K562 (cell line): ENCODE data around the gene AHNAK. TPM values are rescaled to one million over a fixed set of nuclear protein-coding genes. Genes with fewer than 3 reads are reported as not detected.

Experiments used
- DACH1 ChIP-seq: fragments of 450-650 bp; IDR thresholded peaks from 2 replicates; pipeline ENCODE4 v1.6.1; 2018; ENCODE audit not compliant: partially characterized antibody
- FOXA1 ChIP-seq: fragments of 450-650 bp; IDR thresholded peaks from 2 replicates; pipeline ENCODE4 v1.6.1; 2016; ENCODE audit warnings: mild to moderate bottlenecking, borderline replicate concordance
- HDAC3 ChIP-seq: fragments of 450-650 bp; IDR thresholded peaks from 2 replicates; pipeline ENCODE4 v1.6.1; 2018; ENCODE audit warnings: borderline replicate concordance, mild to moderate bottlenecking, moderate library complexity; ENCODE audit not compliant: partially characterized antibody
- JUNB ChIP-seq: fragments of 450-650 bp; formaldehyde crosslinking; conservative IDR thresholded peaks from 2 replicates; pipeline ENCODE4 v1.4.0; 2020; ENCODE audit warnings: mild to moderate bottlenecking
- LARP7 ChIP-seq: fragments of 450-650 bp; IDR thresholded peaks from 2 replicates; pipeline ENCODE4 v1.6.1; 2016
- MAFG ChIP-seq: fragments of 450-650 bp; conservative IDR thresholded peaks from 2 replicates; pipeline ENCODE4 v1.6.1; 2016; ENCODE audit warnings: missing genetic modification characterization, missing compliant biosample characterization
- MED1 ChIP-seq: sonication (generic); formaldehyde crosslinking; IDR thresholded peaks from 2 replicates; pipeline ENCODE4 v1.8.1; 2023; ENCODE audit warnings: missing genetic modification reagents, borderline replicate concordance
- MTF1 ChIP-seq: fragments of 250-450 bp; sonication (Bioruptor Pico); IDR thresholded peaks from 2 replicates; pipeline ENCODE4 v1.9.0; 2021; ENCODE audit warnings: moderate library complexity, mild to moderate bottlenecking, inconsistent platforms, borderline replicate concordance
- NFRKB ChIP-seq: fragments of 450-650 bp; IDR thresholded peaks from 2 replicates; pipeline ENCODE4 v1.6.1; 2016; ENCODE audit warnings: low read depth
- NUFIP1 ChIP-seq: fragments of 450-650 bp; IDR thresholded peaks from 2 replicates; pipeline ENCODE4 v1.6.1; 2018; ENCODE audit not compliant: partially characterized antibody
- RNF2 ChIP-seq: sonication (generic); IDR thresholded peaks from 2 replicates; pipeline ENCODE4 v1.6.1; 2016
- ZFP1 ChIP-seq: fragments of 450-650 bp; formaldehyde crosslinking; IDR thresholded peaks from 2 replicates; pipeline ENCODE4 v1.4.0; 2020; ENCODE audit warnings: mild to moderate bottlenecking, mixed read lengths
- ZNF146 ChIP-seq: IDR thresholded peaks from one replicate; pipeline ENCODE4 v1.6.1; 2018; ENCODE audit warnings: missing compliant biosample characterization; ENCODE audit not compliant: unreplicated experiment
- ZNF174 ChIP-seq: fragments of 250-450 bp; sonication (Bioruptor Pico); IDR thresholded peaks from 2 replicates; pipeline ENCODE4 v1.4.0; 2020; ENCODE audit warnings: mild to moderate bottlenecking
- ZNF175 ChIP-seq: fragments of 200-800 bp; sonication (Bioruptor generic); IDR thresholded peaks from 2 replicates; pipeline ENCODE4 v1.6.1; 2016; ENCODE audit warnings: low read depth, mild to moderate bottlenecking, missing genetic modification characterization, missing compliant biosample characterization
- polyA plus RNA-seq, 8 experiments: library from polyadenylated mRNA; depleted of rRNA in 4 of 8; stranded (reverse) in 5 of 8; unstranded in 3 of 8; fragments of >200 nt; fragmentation: Nextera tagmentation in 2 of 8; fragmentation: Illumina TruSeq in 1 of 8; extraction: Ambion mirVana in 2 of 8; extraction: Trizol in 1 of 8; gene quantifications; 2 replicates each; pipeline versions ENCODE4 v1.2.1 to v1.2.3, GENCODE V29; 2011 to 2014; ENCODE audit warnings: inconsistent platforms in 1 of 8, missing spikeins in 1 of 8
- total RNA-seq, 7 experiments: library from RNA; depleted of rRNA in 6 of 7; stranded (reverse); fragments of >200 nt in 6 of 7; fragmentation: Illumina TruSeq in 2 of 7; extraction: Trizol in 2 of 7; gene quantifications; 2 replicates each; pipeline versions ENCODE4 v1.2.1 to v1.2.3, GENCODE V29; 2011 to 2021; ENCODE audit warnings: low replicate concordance in 1 of 7
- TF ChIP-seq, protein P1 (sequence below): fragments of 450-650 bp; IDR thresholded peaks from 2 replicates; pipeline ENCODE4 v1.6.1; 2017; ENCODE audit warnings: mild to moderate bottlenecking, moderate library complexity
- TF ChIP-seq, protein P2 (sequence below), 2 experiments: fragments of 200-800 bp in 1 of 2; sonication (Bioruptor generic) in 1 of 2; sonication (generic) in 1 of 2; formaldehyde crosslinking in 1 of 2; IDR thresholded peaks in 1 of 2; conservative IDR thresholded peaks in 1 of 2; 2 replicates each; pipeline versions ENCODE4 v1.5.0 to v1.6.1; 2016 to 2020; ENCODE audit warnings: missing compliant biosample characterization in 1 of 2, missing genetic modification characterization in 1 of 2, missing genetic modification reagents in 1 of 2
- TF ChIP-seq, protein P3 (sequence below): sonication (generic); formaldehyde crosslinking; IDR thresholded peaks from 2 replicates; pipeline ENCODE4 v1.8.0; 2022; ENCODE audit warnings: mild to moderate bottlenecking, missing genetic modification reagents
- TF ChIP-seq, protein P4 (sequence below): fragments of 250-450 bp; sonication (Bioruptor Pico); IDR thresholded peaks from 2 replicates; pipeline ENCODE4 v1.5.0; 2020; ENCODE audit warnings: mild to moderate bottlenecking, borderline replicate concordance
- TF ChIP-seq, protein P5 (sequence below): IDR thresholded peaks from 2 replicates; pipeline ENCODE4 v1.6.1; 2016; ENCODE audit warnings: missing genetic modification characterization, missing compliant biosample characterization
- TF ChIP-seq, protein P6 (sequence below): fragments of 250-450 bp; sonication (Bioruptor Pico); IDR thresholded peaks from 2 replicates; pipeline ENCODE4 v1.8.0; 2022; ENCODE audit warnings: moderate library complexity, mild to moderate bottlenecking, inconsistent platforms

AHNAK gene
- total and polyA plus RNA-seq, 9 of the 15 experiments (the other 6 are each of a cell fraction or from before 2014, with no cell fraction given): 1.5 to 89.7 (median 45.0) TPM

DNA sequence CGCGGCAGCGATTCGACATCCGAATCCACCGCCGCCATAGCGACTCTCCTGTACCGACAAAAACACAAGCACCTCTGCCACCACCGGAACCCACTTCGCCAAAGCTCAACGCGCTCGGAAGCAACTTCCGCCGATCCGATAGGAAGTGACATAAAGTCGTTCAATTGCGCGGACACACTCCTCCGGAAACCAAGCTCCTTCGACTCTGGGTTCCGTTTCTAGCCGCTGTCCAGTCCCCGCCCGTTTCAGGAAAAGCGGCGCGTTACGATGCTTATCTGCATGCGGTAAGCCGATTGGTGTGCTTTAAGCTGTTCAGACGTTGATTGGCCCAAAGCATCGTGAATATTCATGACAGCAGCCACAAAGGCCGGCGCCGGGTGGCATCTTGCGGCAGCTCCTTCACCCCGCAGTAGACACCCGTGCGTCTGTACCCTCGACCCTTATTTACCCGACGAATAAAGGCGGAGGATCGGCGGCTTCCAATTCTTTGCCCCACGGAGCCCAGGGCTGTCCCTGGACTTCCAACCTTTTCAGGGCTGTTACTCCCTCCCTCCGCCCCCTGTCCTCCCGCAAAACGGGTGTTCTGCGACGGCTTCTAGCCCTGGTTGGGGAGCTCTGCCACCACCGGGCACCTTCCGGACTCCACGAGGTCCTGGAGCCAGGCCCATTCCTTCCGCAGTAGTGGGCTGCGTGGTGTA, 45.0 kb upstream of the AHNAK start, which contains the start of gene TUT1 (continued):
- TF ChIP-seq, protein P1, sequence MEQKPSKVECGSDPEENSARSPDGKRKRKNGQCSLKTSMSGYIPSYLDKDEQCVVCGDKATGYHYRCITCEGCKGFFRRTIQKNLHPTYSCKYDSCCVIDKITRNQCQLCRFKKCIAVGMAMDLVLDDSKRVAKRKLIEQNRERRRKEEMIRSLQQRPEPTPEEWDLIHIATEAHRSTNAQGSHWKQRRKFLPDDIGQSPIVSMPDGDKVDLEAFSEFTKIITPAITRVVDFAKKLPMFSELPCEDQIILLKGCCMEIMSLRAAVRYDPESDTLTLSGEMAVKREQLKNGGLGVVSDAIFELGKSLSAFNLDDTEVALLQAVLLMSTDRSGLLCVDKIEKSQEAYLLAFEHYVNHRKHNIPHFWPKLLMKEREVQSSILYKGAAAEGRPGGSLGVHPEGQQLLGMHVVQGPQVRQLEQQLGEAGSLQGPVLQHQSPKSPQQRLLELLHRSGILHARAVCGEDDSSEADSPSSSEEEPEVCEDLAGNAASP: no peak
- TF ChIP-seq ZNF175 (no peak), FOXA1 (no peak), NUFIP1 (no peak), JUNB (CRISPR knock-in tag) (no peak), HDAC3 (peak; percentile 78), DACH1 (no peak), ZFP1 (CRISPR knock-in tag) (no peak), ZNF174 (CRISPR knock-in tag) (no peak), MED1 (no peak), LARP7 (no peak), NFRKB (peak; percentile 95), MTF1 (no peak), RNF2 (peak; percentile 85), ZNF146 (CRISPR knock-in tag) (no peak), MAFG (tag) (no peak)
- TF ChIP-seq, protein P2, sequence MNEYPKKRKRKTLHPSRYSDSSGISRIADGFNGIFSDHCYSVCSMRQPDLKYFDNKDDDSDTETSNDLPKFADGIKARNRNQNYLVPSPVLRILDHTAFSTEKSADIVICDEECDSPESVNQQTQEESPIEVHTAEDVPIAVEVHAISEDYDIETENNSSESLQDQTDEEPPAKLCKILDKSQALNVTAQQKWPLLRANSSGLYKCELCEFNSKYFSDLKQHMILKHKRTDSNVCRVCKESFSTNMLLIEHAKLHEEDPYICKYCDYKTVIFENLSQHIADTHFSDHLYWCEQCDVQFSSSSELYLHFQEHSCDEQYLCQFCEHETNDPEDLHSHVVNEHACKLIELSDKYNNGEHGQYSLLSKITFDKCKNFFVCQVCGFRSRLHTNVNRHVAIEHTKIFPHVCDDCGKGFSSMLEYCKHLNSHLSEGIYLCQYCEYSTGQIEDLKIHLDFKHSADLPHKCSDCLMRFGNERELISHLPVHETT (CRISPR knock-in tag; conservative IDR thresholded peaks at IDR 0.05 in 1 of 2, IDR thresholded peaks at IDR 0.05 in 1 of 2): peak in 1 of 2 experiments; percentile 95; a peak in 2 of 4 replicates
- TF ChIP-seq, protein P3, sequence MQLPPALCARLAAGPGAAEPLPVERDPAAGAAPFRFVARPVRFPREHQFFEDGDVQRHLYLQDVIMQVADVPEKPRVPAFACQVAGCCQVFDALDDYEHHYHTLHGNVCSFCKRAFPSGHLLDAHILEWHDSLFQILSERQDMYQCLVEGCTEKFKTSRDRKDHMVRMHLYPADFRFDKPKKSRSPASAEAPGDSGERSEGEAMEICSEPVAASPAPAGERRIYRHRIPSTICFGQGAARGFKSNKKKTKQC: peak; percentile 76; the same call in 1 of the 2 replicates
- TF ChIP-seq, protein P4, sequence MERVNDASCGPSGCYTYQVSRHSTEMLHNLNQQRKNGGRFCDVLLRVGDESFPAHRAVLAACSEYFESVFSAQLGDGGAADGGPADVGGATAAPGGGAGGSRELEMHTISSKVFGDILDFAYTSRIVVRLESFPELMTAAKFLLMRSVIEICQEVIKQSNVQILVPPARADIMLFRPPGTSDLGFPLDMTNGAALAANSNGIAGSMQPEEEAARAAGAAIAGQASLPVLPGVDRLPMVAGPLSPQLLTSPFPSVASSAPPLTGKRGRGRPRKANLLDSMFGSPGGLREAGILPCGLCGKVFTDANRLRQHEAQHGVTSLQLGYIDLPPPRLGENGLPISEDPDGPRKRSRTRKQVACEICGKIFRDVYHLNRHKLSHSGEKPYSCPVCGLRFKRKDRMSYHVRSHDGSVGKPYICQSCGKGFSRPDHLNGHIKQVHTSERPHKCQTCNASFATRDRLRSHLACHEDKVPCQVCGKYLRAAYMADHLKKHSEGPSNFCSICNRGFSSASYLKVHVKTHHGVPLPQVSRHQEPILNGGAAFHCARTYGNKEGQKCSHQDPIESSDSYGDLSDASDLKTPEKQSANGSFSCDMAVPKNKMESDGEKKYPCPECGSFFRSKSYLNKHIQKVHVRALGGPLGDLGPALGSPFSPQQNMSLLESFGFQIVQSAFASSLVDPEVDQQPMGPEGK: no peak
- TF ChIP-seq, protein P5, sequence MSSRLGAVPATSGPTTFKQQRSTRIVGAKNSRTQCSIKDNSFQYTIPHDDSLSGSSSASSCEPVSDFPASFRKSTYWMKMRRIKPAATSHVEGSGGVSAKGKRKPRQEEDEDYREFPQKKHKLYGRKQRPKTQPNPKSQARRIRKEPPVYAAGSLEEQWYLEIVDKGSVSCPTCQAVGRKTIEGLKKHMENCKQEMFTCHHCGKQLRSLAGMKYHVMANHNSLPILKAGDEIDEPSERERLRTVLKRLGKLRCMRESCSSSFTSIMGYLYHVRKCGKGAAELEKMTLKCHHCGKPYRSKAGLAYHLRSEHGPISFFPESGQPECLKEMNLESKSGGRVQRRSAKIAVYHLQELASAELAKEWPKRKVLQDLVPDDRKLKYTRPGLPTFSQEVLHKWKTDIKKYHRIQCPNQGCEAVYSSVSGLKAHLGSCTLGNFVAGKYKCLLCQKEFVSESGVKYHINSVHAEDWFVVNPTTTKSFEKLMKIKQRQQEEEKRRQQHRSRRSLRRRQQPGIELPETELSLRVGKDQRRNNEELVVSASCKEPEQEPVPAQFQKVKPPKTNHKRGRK (tag): no peak
- TF ChIP-seq, protein P6, sequence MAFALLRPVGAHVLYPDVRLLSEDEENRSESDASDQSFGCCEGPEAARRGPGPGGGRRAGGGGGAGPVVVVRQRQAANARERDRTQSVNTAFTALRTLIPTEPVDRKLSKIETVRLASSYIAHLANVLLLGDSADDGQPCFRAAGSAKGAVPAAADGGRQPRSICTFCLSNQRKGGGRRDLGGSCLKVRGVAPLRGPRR: no peak
